Measurements from ENCODE around the gene CACNB4. TPM values are rescaled to one million over a fixed set of nuclear protein-coding genes. Genes with fewer than 3 reads are reported as not detected.
"Not testable (repeated sequence)": the region's sequence is repeated elsewhere in the genome, so short reads cannot be mapped to it uniquely, and the experiment has no call there.

The CACNB4 gene
- total RNA-seq, 1 experiment from 2014 or later = 1.00 TPM

DNA sequence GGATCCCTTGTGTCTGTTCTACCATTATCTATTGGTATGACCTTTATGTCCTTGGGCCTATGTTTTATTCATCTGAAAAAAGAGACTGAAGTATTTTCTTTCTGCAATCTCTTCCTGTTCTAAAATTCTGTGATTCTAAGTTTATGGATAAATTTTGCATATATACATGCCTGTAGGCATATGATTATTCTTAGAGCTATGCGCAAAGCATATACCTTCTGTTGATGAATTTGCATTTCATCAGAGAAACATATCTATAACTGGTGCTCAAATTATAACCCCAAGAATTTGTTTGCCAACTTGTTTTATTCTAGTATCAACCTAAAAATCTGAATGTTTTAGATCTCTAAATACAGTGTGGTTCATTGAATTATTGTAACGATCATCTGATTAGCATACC lies 6.7 kb downstream of the CACNB4 start:
- Mint-ChIP-seq H3K27ac (ENCODE audit: unreplicated experiment) (no peak overlapping the region), H3K36me3 (ENCODE audit: insufficient read depth, unreplicated experiment) (no peaks in the 10 kb centered on the region), H3K4me3 (ENCODE audit: unreplicated experiment) (no peak overlapping the region), H3K9me3 (ENCODE audit: unreplicated experiment) (no peaks in the 10 kb centered on the region), H3K4me1 (ENCODE audit: low read depth, unreplicated experiment) (no peaks in the 10 kb centered on the region), H3K27me3 (ENCODE audit: insufficient read depth, unreplicated experiment) (no peaks in the 10 kb centered on the region)
- H3K36me3 ChIP-seq (ENCODE audit: control insufficient read depth, insufficient read depth, low read length) = no peaks in the 10 kb centered on the region
- peaks cover 2% of the 10 kb centered on the region; the same call in 1 of the 2 replicates for H3K27me3 ChIP-seq (replicated peaks; ENCODE audit: control insufficient read depth, insufficient read depth, low read length)
- TF ChIP-seq CTCF (IDR thresholded peaks at IDR 0.05; ENCODE audit: insufficient read depth in 1 of 2, low read depth in 1 of 2, low read length in 1 of 2, severe bottlenecking in 1 of 2, unreplicated experiment in 1 of 2) = no peak
- no peak for DNase-seq
- POLR2A ChIA-PET = no interaction called here
- BruUV-seq (replicated peaks) = no TSS peak
- intact Hi-C loops (cut with micrococcal nuclease; ENCODE audit: unreplicated experiment) = no loop called here
- H3K4me1 ChIP-seq = no peaks in the 10 kb centered on the region
- CTCF ChIA-PET = no interaction called here
- H3K4me3 ChIP-seq (ENCODE audit: low read depth, low read length) = no peak overlapping the region
- H3K9me3 ChIP-seq = no peaks in the 10 kb centered on the region

DNA sequence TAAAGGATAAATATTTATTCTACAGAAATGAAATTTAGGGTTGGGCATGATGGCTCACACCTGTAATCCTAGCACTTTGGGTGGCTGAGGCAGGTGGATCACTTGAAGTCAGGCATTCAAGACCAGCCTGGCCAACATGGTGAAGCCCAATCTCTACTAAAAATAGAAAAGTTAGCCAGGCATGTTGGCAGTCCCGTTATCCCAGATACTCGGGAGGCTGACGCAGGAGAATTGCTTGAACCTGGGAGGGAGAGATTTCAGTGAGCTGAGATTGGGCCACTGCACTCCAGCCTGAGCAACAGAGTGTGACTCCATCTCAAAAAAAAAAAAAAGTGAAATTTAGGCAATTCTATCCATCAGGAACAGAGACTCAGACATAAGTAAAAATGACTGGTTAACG lies 8.1 kb downstream of the CACNB4 start:
- H3K4me1 Mint-ChIP-seq (ENCODE audit: low read depth, unreplicated experiment); H3K27me3 ChIP-seq (replicated peaks; ENCODE audit: control insufficient read depth, insufficient read depth, low read length); H3K27me3 Mint-ChIP-seq (ENCODE audit: insufficient read depth, unreplicated experiment); H3K4me3 Mint-ChIP-seq (ENCODE audit: unreplicated experiment); H3K36me3 ChIP-seq (ENCODE audit: control insufficient read depth, insufficient read depth, low read length); DNase-seq; POLR2A ChIA-PET; H3K36me3 Mint-ChIP-seq (ENCODE audit: insufficient read depth, unreplicated experiment); H3K9me3 Mint-ChIP-seq (ENCODE audit: unreplicated experiment); H3K9me3 ChIP-seq; H3K4me3 ChIP-seq (ENCODE audit: low read depth, low read length); H3K27ac Mint-ChIP-seq (ENCODE audit: unreplicated experiment); CTCF ChIA-PET; H3K4me1 ChIP-seq; BruUV-seq (replicated peaks); intact Hi-C loops (cut with micrococcal nuclease; ENCODE audit: unreplicated experiment): not testable (repeated sequence)

GRCh38 chr2:152089238-152089637 lies 9.6 kb downstream of the CACNB4 start:
- POLR2A ChIA-PET = no interaction called here

More at GRCh38 chr2:152089238-152089637, 9.6 kb downstream of the CACNB4 start:
- Mint-ChIP-seq H3K27me3 (ENCODE audit: insufficient read depth, unreplicated experiment) (no peaks in the 10 kb centered on the region), H3K4me3 (ENCODE audit: unreplicated experiment) (no peak overlapping the region), H3K27ac (ENCODE audit: unreplicated experiment) (no peak overlapping the region), H3K9me3 (ENCODE audit: unreplicated experiment) (no peaks in the 10 kb centered on the region), H3K36me3 (ENCODE audit: insufficient read depth, unreplicated experiment) (no peaks in the 10 kb centered on the region), H3K4me1 (ENCODE audit: low read depth, unreplicated experiment) (no peaks in the 10 kb centered on the region)
- Histone ChIP-seq H3K4me1 (no peaks in the 10 kb centered on the region), H3K9me3 (no peaks in the 10 kb centered on the region), H3K4me3 (ENCODE audit: low read depth, low read length) (no peak overlapping the region), H3K27me3 (replicated peaks; ENCODE audit: control insufficient read depth, insufficient read depth, low read length) (peaks cover 2% of the 10 kb centered on the region; the same call in 1 of the 2 replicates), H3K36me3 (ENCODE audit: control insufficient read depth, insufficient read depth, low read length) (no peaks in the 10 kb centered on the region)
- intact Hi-C loops (cut with micrococcal nuclease; ENCODE audit: unreplicated experiment) = no loop called here
- BruUV-seq (replicated peaks) = no TSS peak
- DNase-seq = no peak
- CTCF ChIA-PET = no interaction called here
- TF ChIP-seq CTCF (IDR thresholded peaks at IDR 0.05; ENCODE audit: insufficient read depth in 1 of 2, low read depth in 1 of 2, low read length in 1 of 2, severe bottlenecking in 1 of 2, unreplicated experiment in 1 of 2) = no peak

All from Caco-2 (cell line).